Measurements from ENCODE around the gene SAMMSON. TPM values are rescaled to one million over a fixed set of nuclear protein-coding genes. Genes with fewer than 3 reads are reported as not detected.

The SAMMSON gene
- total RNA-seq, 2 experiments from 2014 or later, result not detected

DNA sequence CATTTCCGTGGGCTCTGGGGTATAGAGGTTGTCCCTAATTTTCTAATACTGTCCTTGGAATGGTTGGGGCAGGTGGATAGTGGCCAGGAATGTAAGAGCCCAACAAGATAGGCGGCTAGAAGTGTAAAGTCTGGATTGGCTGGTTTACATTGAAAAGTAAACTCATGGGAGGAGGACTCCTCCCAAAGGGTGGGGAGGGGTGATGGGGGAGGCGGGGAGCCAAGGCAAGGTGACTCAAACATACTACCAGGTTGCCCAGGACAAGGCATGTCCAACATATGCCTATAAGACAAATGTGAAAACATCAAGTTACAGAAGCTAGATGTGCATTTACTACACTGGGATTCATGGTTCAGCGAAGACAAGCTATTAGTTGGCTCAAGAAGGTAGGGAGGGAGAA is 14.3 kb upstream of the SAMMSON start:
- TF ChIP-seq, protein P1, sequence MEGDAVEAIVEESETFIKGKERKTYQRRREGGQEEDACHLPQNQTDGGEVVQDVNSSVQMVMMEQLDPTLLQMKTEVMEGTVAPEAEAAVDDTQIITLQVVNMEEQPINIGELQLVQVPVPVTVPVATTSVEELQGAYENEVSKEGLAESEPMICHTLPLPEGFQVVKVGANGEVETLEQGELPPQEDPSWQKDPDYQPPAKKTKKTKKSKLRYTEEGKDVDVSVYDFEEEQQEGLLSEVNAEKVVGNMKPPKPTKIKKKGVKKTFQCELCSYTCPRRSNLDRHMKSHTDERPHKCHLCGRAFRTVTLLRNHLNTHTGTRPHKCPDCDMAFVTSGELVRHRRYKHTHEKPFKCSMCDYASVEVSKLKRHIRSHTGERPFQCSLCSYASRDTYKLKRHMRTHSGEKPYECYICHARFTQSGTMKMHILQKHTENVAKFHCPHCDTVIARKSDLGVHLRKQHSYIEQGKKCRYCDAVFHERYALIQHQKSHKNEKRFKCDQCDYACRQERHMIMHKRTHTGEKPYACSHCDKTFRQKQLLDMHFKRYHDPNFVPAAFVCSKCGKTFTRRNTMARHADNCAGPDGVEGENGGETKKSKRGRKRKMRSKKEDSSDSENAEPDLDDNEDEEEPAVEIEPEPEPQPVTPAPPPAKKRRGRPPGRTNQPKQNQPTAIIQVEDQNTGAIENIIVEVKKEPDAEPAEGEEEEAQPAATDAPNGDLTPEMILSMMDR (IDR thresholded peaks at IDR 0.05), result no peak
- CTCF ChIA-PET, result no interaction called here
- H3K9me3 Mint-ChIP-seq, result no peaks in the 10 kb centered on the region

GRCh38 chr3:69986419-69986818 is 13.1 kb upstream of the SAMMSON start:
- Mint-ChIP-seq H3K4me3 (no peak overlapping the region), H3K4me1 (ENCODE audit: low read depth) (peaks cover 3% of the 10 kb centered on the region), H3K27ac (no peak overlapping the region), H3K36me3 (ENCODE audit: low read depth) (no peaks in the 10 kb centered on the region), H3K9me3 (no peaks in the 10 kb centered on the region), H3K27me3 (peaks cover 1% of the 10 kb centered on the region)
- DNase-seq (no peak), ATAC-seq (no peak)
- TF ChIP-seq, protein P1 (IDR thresholded peaks at IDR 0.05), result no peak
- POLR2A ChIA-PET, result no interaction called here
- intact Hi-C loops (cut with micrococcal nuclease), result no loop called here
- CTCF ChIA-PET, result no interaction called here

More for the DNA sequence above, 14.3 kb upstream of the SAMMSON start:
- DNase-seq (no peak), ATAC-seq (no peak)
- intact Hi-C loops (cut with micrococcal nuclease), result no loop called here
- POLR2A ChIA-PET, result no interaction called here
- Mint-ChIP-seq H3K36me3 (ENCODE audit: low read depth) (no peaks in the 10 kb centered on the region), H3K4me1 (ENCODE audit: low read depth) (peaks cover 3% of the 10 kb centered on the region), H3K27ac (no peak overlapping the region), H3K4me3 (no peak overlapping the region), H3K27me3 (peaks cover 1% of the 10 kb centered on the region)

- H3K27ac Mint-ChIP-seq, result no peak overlapping the region
- ATAC-seq (no peak), DNase-seq (no peak)
- H3K9me3 Mint-ChIP-seq, result no peaks in the 10 kb centered on the region
- TF ChIP-seq, protein P1 (IDR thresholded peaks at IDR 0.05), result no peak
- peaks cover 3% of the 10 kb centered on the region for H3K4me1 Mint-ChIP-seq (ENCODE audit: low read depth)
- CTCF ChIA-PET, result no interaction called here
- peaks cover 1% of the 10 kb centered on the region for H3K27me3 Mint-ChIP-seq
- no peaks in the 10 kb centered on the region for H3K36me3 Mint-ChIP-seq (ENCODE audit: low read depth)
- intact Hi-C loops (cut with micrococcal nuclease), result no loop called here
- H3K4me3 Mint-ChIP-seq, result no peak overlapping the region
- POLR2A ChIA-PET, result no interaction called here
Measured at GRCh38 chr3:69987833-69988232, 11.7 kb upstream of the SAMMSON start.

DNA sequence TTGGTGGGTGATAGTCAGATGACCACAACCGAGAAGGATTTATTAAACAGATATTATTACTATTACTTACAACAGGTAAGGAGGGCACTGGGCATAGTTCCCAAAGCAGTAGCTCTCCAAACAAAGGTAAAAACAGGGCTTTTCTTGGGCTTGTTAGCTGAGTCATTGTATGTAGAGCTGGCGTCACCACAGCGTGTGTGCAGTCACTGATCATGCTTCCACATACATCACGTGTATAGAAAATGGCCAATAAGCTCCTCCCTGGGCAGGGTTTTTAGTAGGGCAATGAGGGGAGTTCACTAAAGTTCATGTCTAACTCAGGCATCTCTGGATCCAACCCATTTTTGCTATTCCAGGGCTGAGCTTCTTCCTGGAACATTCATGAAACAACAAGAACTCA is 5.8 kb upstream of the SAMMSON start:
- no peaks in the 10 kb centered on the region for H3K9me3 Mint-ChIP-seq
- POLR2A ChIA-PET, result no interaction called here
- no peaks in the 10 kb centered on the region for H3K4me1 Mint-ChIP-seq (ENCODE audit: low read depth)
- CTCF ChIA-PET, result interaction anchor here (1.6 kb wide), 1 partner anchor 40 kb away, joined by 3 read pairs; no protein-coding TSS in a partner anchor
- H3K27me3 Mint-ChIP-seq, result no peaks in the 10 kb centered on the region
- no peaks in the 10 kb centered on the region for H3K36me3 Mint-ChIP-seq (ENCODE audit: low read depth)
- ATAC-seq (no peak), DNase-seq (no peak)
- H3K4me3 Mint-ChIP-seq, result no peak overlapping the region
- H3K27ac Mint-ChIP-seq, result no peak overlapping the region
- TF ChIP-seq, protein P1 (IDR thresholded peaks at IDR 0.05), result no peak
- intact Hi-C loops (cut with micrococcal nuclease), result no loop called here

DNA sequence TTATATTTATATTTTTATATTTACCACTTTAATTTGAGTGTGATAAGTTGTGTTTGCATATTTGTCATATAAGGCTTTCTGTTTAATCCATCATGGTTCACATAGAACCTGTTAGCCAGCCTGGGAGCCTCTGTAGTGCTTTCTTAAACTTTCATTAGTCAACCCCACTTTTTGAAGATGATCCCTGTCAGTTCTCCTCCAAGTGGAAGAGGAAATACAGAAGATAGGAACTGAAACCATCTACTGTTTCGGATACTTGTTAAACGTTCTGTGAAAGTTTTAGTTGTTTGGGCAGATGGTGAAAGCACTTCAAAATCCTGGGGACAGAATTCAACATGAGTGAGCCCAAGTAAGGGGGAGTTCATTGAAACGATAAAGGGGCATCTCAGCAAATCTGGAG is 4.6 kb upstream of the SAMMSON start:
- POLR2A ChIA-PET, result no interaction called here
- no peak overlapping the region for H3K27ac Mint-ChIP-seq
- TF ChIP-seq, protein P1 (IDR thresholded peaks at IDR 0.05), result no peak
- H3K27me3 Mint-ChIP-seq, result no peaks in the 10 kb centered on the region
- ATAC-seq, result no peak
- intact Hi-C loops (cut with micrococcal nuclease), result no loop called here
- no peak overlapping the region for H3K4me3 Mint-ChIP-seq
- no peaks in the 10 kb centered on the region for H3K9me3 Mint-ChIP-seq
- CTCF ChIA-PET, result interaction anchor here (1.6 kb wide), 1 partner anchor 41 kb away, joined by 3 read pairs; no protein-coding TSS in a partner anchor
- no peaks in the 10 kb centered on the region for H3K36me3 Mint-ChIP-seq (ENCODE audit: low read depth)
- DNase-seq, result no peak
- H3K4me1 Mint-ChIP-seq (ENCODE audit: low read depth), result no peaks in the 10 kb centered on the region

All from activated CD8-positive, alpha-beta T cell treated with anti-CD3 and anti-CD28 coated beads for 36 hours (primary cell).